Neural cell (in vitro differentiated cells): ENCODE measurements around the gene HOXA1.

Experiments used
- EP300 ChIP-seq: fragments of 450-650 bp; conservative IDR thresholded peaks from 2 replicates; pipeline ENCODE4 v1.6.1; 2014; ENCODE audit warnings: antibody characterized with exemption, mild to moderate bottlenecking, moderate library complexity; ENCODE audit not compliant: poor library complexity, severe bottlenecking
- EZH2 ChIP-seq: fragments of 200-600, 300-800 bp; shearing (Covaris generic), sonication (generic); IDR thresholded peaks from 2 replicates; pipeline ENCODE4 v1.6.1; 2014; ENCODE audit warnings: antibody characterized with exemption, low read length, borderline replicate concordance, mild to moderate bottlenecking; ENCODE audit not compliant: insufficient read depth, poor library complexity, severe bottlenecking
- MXI1 ChIP-seq: fragments of 450-650 bp; conservative IDR thresholded peaks from 2 replicates; pipeline ENCODE4 v1.6.1; 2014; ENCODE audit warnings: antibody characterized with exemption, mild to moderate bottlenecking; ENCODE audit not compliant: poor library complexity, severe bottlenecking
- POLR2AphosphoS5 ChIP-seq: IDR thresholded peaks from 2 replicates; pipeline ENCODE4 v1.6.1; 2012
- RAD21 ChIP-seq: fragments of 450-650 bp; conservative IDR thresholded peaks from 2 replicates; pipeline ENCODE4 v1.6.1; 2014; ENCODE audit warnings: antibody characterized with exemption, mild to moderate bottlenecking, moderate library complexity
- TF ChIP-seq, protein P1 (sequence below): fragments of 450-650 bp; IDR thresholded peaks from 2 replicates; pipeline ENCODE4 v1.5.1; 2014; ENCODE audit warnings: antibody characterized with exemption, mild to moderate bottlenecking, moderate library complexity; ENCODE audit not compliant: poor library complexity, severe bottlenecking
- TF ChIP-seq, protein P2 (sequence below): IDR thresholded peaks from 2 replicates; pipeline ENCODE4 v1.6.1; 2012; ENCODE audit warnings: borderline replicate concordance

DNA sequence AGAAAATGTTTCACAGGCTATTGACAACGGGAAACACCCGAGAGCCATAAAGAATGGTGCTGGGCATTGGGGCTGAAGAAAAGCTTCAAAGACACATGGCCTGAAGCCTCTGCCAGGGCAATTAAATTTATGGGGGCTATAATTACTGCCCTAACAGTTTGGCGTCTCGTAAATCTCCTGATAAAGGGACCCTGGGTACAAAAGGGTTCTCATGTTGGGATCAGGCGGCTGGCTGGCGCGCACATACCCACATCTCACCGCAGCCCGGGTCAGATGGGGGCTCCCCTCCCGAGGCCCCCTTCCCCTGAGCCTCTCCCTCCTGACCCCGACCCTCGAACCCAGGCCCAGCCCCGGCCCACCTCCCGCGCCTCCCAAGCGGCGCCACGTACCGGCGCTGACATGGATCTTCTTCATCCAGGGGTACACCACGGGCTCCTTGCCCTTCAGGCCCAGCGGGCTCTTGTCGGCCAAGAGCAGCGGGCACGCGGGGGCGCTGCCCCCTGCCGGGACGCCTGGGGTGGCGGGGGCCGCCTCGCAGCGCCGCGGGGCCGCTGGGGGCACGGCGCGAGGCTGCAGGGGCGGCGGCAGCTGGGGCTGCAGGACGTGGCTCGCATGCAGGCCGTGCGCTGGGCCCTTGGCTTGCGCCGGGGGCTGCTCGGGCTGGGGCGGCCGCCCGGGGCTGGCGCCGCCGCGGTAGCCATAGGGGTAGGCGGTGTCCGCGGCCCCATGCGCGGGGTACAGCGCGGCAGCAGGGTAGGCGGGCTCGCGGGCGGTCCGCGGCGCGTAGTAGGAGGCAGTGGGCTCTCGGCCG, 34.1 kb upstream of the HOXA1 start:
- no peak for TF ChIP-seq POLR2AphosphoS5
- TF ChIP-seq EZH2 = no peak
- TF ChIP-seq RAD21 = no peak
- TF ChIP-seq, protein P1, sequence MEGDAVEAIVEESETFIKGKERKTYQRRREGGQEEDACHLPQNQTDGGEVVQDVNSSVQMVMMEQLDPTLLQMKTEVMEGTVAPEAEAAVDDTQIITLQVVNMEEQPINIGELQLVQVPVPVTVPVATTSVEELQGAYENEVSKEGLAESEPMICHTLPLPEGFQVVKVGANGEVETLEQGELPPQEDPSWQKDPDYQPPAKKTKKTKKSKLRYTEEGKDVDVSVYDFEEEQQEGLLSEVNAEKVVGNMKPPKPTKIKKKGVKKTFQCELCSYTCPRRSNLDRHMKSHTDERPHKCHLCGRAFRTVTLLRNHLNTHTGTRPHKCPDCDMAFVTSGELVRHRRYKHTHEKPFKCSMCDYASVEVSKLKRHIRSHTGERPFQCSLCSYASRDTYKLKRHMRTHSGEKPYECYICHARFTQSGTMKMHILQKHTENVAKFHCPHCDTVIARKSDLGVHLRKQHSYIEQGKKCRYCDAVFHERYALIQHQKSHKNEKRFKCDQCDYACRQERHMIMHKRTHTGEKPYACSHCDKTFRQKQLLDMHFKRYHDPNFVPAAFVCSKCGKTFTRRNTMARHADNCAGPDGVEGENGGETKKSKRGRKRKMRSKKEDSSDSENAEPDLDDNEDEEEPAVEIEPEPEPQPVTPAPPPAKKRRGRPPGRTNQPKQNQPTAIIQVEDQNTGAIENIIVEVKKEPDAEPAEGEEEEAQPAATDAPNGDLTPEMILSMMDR = no peak
- no peak for TF ChIP-seq MXI1
- TF ChIP-seq, protein P2, sequence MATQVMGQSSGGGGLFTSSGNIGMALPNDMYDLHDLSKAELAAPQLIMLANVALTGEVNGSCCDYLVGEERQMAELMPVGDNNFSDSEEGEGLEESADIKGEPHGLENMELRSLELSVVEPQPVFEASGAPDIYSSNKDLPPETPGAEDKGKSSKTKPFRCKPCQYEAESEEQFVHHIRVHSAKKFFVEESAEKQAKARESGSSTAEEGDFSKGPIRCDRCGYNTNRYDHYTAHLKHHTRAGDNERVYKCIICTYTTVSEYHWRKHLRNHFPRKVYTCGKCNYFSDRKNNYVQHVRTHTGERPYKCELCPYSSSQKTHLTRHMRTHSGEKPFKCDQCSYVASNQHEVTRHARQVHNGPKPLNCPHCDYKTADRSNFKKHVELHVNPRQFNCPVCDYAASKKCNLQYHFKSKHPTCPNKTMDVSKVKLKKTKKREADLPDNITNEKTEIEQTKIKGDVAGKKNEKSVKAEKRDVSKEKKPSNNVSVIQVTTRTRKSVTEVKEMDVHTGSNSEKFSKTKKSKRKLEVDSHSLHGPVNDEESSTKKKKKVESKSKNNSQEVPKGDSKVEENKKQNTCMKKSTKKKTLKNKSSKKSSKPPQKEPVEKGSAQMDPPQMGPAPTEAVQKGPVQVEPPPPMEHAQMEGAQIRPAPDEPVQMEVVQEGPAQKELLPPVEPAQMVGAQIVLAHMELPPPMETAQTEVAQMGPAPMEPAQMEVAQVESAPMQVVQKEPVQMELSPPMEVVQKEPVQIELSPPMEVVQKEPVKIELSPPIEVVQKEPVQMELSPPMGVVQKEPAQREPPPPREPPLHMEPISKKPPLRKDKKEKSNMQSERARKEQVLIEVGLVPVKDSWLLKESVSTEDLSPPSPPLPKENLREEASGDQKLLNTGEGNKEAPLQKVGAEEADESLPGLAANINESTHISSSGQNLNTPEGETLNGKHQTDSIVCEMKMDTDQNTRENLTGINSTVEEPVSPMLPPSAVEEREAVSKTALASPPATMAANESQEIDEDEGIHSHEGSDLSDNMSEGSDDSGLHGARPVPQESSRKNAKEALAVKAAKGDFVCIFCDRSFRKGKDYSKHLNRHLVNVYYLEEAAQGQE = no peak
- no peak for TF ChIP-seq EP300
